Activated B cell treated with CpG ODN at 0.5 μM for 24 hours (primary cell): ENCODE results near the gene C12orf56. TPM values are rescaled to one million over a fixed set of nuclear protein-coding genes. Genes with fewer than 3 reads are reported as not detected.

Source experiments
- ATAC-seq: fragments of 200-7000 bp; cut with Tn5 transposase; one replicate; pipeline ENCODE4 v1.10.0; 2021; ENCODE audit warnings: low read depth, mild to moderate bottlenecking, moderate library complexity
- CTCF ChIA-PET: fragments of 350-600 bp; sonication (Branson Sonifier 250); formaldehyde crosslinking; loops from one replicate; lab custom pipeline; 2021; ENCODE audit warnings: antibody characterized with exemption; lab: Charles Lee
- POLR2A ChIA-PET: fragments of 350-600 bp; sonication (Branson Sonifier 250); formaldehyde crosslinking; loops from one replicate; lab custom pipeline; 2021; ENCODE audit warnings: antibody characterized with exemption; lab: Charles Lee
- DNase-seq: peaks from one replicate; pipeline ENCODE4 v3.0.0; 2022
- H3K27ac Mint-ChIP-seq: one replicate; pipeline ENCODE4 v1.8.0; 2020; ENCODE audit warnings: mixed read lengths
- H3K27me3 Mint-ChIP-seq: one replicate; pipeline ENCODE4 v1.8.0; 2021; ENCODE audit warnings: mixed read lengths
- H3K36me3 Mint-ChIP-seq: one replicate; pipeline ENCODE4 v1.8.0; 2021; ENCODE audit warnings: low read depth, mixed read lengths
- H3K4me1 Mint-ChIP-seq: one replicate; pipeline ENCODE4 v1.8.0; 2021; ENCODE audit warnings: mixed read lengths
- H3K4me3 Mint-ChIP-seq: one replicate; pipeline ENCODE4 v1.8.0; 2020; ENCODE audit warnings: mild to moderate bottlenecking, mixed read lengths
- H3K9me3 Mint-ChIP-seq: one replicate; pipeline ENCODE4 v1.8.0; 2020; ENCODE audit warnings: mixed read lengths
- intact Hi-C: fragments of 100-400 bp; cut with micrococcal nuclease; formaldehyde crosslinking; loops from one replicate; pipeline ENCODE4 v1.15.1; 2024
- total RNA-seq: library from RNA; stranded (reverse); gene quantifications from 2 replicates; pipeline ENCODE4 v1.2.3, GENCODE V29; 2022
- TF ChIP-seq, protein P1 (sequence below): fragments of 200-600 bp; IDR thresholded peaks from one replicate; pipeline ENCODE4 v1.8.0; 2022; ENCODE audit warnings: antibody characterized with exemption, mild to moderate bottlenecking

C12orf56 gene
- total RNA-seq, 1 donor from 2014 or later: not detected

DNA sequence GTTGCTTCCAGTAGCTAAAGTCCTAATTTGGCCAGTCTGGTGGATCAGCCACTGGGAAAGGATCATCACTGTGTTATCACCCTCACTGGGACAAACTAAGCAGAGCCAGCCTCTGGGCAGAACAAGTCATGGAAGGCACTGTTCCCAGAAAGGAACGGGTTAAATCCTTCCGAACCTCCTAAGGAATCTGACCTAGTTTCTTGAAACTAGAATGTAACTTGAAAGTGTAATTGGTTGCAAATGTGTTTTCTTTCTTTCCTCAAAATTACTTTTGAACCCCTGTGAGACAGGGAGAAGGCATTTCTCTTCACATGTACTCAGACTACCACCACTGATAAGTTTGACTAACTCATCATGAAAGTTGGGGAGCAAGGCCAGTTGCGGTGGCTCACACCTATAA is 149.8 kb downstream of the C12orf56 start:
- no peak overlapping the region for H3K4me3 Mint-ChIP-seq

DNA sequence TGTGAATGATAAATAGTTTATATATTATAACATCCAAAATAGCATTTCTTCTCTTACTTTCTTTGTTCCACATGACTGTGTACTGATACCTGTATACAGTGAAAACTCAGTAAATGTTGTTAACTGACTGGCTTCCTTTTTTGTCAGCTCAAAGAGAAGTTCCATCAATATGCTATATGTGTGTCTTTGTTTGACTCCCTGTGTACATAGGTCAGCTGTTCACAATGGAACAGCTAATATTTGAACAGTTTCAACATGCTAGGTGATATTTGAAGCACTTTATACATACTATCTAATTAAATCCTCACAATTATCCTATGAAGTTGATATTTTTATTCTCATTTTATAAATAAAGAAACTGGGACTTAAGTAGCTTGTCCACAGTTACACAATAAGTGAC is 153.2 kb downstream of the C12orf56 start:
- H3K27ac Mint-ChIP-seq: no peak overlapping the region
- no peaks in the 10 kb centered on the region for H3K9me3 Mint-ChIP-seq
- H3K4me1 Mint-ChIP-seq: no peaks in the 10 kb centered on the region
- peaks cover 8% of the 10 kb centered on the region for H3K27me3 Mint-ChIP-seq
- ChIA-PET CTCF (interaction anchor here (0.8 kb wide), 1 partner anchor 20 kb away, joined by 3 read pairs; no protein-coding TSS in a partner anchor), POLR2A (no interaction called here)
- DNase-seq: no peak
- intact Hi-C loops: no loop called here
- no peaks in the 10 kb centered on the region for H3K36me3 Mint-ChIP-seq
- no peak for ATAC-seq
- no peak overlapping the region for H3K4me3 Mint-ChIP-seq
- TF ChIP-seq, protein P1, sequence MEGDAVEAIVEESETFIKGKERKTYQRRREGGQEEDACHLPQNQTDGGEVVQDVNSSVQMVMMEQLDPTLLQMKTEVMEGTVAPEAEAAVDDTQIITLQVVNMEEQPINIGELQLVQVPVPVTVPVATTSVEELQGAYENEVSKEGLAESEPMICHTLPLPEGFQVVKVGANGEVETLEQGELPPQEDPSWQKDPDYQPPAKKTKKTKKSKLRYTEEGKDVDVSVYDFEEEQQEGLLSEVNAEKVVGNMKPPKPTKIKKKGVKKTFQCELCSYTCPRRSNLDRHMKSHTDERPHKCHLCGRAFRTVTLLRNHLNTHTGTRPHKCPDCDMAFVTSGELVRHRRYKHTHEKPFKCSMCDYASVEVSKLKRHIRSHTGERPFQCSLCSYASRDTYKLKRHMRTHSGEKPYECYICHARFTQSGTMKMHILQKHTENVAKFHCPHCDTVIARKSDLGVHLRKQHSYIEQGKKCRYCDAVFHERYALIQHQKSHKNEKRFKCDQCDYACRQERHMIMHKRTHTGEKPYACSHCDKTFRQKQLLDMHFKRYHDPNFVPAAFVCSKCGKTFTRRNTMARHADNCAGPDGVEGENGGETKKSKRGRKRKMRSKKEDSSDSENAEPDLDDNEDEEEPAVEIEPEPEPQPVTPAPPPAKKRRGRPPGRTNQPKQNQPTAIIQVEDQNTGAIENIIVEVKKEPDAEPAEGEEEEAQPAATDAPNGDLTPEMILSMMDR: no peak

More for the DNA sequence above, 149.8 kb downstream of the C12orf56 start:
- intact Hi-C loops: no loop called here
- Mint-ChIP-seq H3K4me1 (no peaks in the 10 kb centered on the region), H3K9me3 (no peaks in the 10 kb centered on the region), H3K27me3 (peaks cover 6% of the 10 kb centered on the region), H3K36me3 (no peaks in the 10 kb centered on the region), H3K27ac (no peak overlapping the region)
- ChIA-PET CTCF (no interaction called here), POLR2A (no interaction called here)
- no peak for DNase-seq
- no peak for ATAC-seq
- TF ChIP-seq, protein P1: no peak

DNA sequence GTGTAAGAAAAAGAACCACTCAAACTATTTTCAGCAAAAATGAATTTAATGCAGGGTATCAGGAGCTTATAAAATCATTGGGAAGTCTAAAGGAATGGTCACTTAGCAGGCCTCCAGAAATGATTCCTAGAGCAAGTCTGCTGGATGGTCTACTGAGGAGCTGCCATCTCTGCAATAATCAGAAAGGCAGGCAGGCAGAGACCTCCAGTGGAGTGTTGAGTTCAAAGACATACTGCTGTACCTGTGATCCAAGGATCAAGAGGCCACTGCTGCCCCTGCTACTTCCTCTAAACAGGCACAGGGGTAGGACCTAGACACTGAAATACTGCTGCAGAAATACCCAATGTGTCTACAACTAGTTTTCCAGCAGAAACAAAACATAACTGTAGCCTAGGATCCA is 154.0 kb downstream of the C12orf56 start:
- H3K4me3 Mint-ChIP-seq: no peak overlapping the region
- POLR2A ChIA-PET: no interaction called here
- peaks cover 6% of the 10 kb centered on the region for H3K27me3 Mint-ChIP-seq
- TF ChIP-seq, protein P1: no peak
- no peaks in the 10 kb centered on the region for H3K36me3 Mint-ChIP-seq
- H3K4me1 Mint-ChIP-seq: no peaks in the 10 kb centered on the region
- intact Hi-C loops: no loop called here
- no peaks in the 10 kb centered on the region for H3K9me3 Mint-ChIP-seq
- CTCF ChIA-PET: no interaction called here
- no peak for DNase-seq
- ATAC-seq: no peak
- H3K27ac Mint-ChIP-seq: no peak overlapping the region

DNA sequence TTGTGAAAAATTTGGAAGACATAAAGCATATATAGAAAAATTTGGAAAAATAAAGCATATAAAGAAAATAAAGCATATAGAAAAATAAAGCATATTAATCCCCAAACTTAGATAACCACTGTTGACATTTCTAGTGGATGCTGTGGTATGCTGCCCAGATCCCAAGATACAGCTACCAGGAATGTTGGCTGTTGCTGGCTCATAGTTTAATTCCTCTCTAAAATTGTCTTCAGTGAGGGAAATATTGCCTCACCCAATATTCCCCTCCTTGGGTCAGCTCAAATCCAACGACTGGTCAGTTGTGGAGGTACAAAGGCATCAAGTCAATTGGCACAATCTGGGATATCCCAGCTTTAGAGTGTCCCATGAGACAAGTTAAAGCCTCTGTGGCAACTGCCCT is 158.4 kb downstream of the C12orf56 start:
- peaks cover 6% of the 10 kb centered on the region for H3K27me3 Mint-ChIP-seq
- H3K27ac Mint-ChIP-seq: no peak overlapping the region
- intact Hi-C loops: no loop called here
- TF ChIP-seq, protein P1: no peak
- ATAC-seq (no peak), DNase-seq (no peak)
- H3K4me3 Mint-ChIP-seq: no peak overlapping the region
- ChIA-PET CTCF (no interaction called here), POLR2A (no interaction called here)
- H3K9me3 Mint-ChIP-seq: no peaks in the 10 kb centered on the region
- H3K36me3 Mint-ChIP-seq: no peaks in the 10 kb centered on the region
- no peaks in the 10 kb centered on the region for H3K4me1 Mint-ChIP-seq

DNA sequence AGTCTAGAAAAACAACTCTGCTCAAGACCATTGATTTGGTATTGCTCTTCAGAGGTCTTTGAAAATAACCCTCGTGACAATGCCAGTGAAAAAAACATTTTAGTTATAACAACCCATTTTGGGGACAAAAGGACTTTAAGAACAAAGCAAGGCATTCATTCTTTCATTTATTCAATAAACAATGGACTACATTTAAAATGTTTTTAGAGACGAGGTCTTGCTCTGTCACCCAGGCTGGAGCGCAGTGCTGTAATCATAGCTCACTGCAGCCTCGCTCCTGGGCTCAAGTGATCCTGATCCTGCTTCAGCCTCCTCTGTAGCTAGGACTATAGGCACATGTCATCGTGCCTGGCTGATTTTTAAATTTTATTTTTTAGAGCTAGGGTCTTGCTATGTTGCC is 160.8 kb downstream of the C12orf56 start:
- Mint-ChIP-seq H3K9me3 (no peaks in the 10 kb centered on the region), H3K27ac (no peak overlapping the region), H3K36me3 (no peaks in the 10 kb centered on the region), H3K27me3 (no peaks in the 10 kb centered on the region), H3K4me3 (no peak overlapping the region), H3K4me1 (no peaks in the 10 kb centered on the region)
- intact Hi-C loops: no loop called here
- CTCF ChIA-PET: no interaction called here
- TF ChIP-seq, protein P1: no peak
- POLR2A ChIA-PET: no interaction called here
- DNase-seq (no peak), ATAC-seq (no peak)
